GM18517 (cell line): ENCODE results near the gene SLC7A1.

Experiments used
- ATAC-seq: cut with Tn5 transposase; IDR thresholded peaks from one replicate; pipeline ENCODE4 v1.9.1; 2021; ENCODE audit warnings: mild to moderate bottlenecking, moderate library complexity; ENCODE audit not compliant: unreplicated experiment

SLC7A1 gene

GRCh38 chr13:29513002-29513980 is 82.2 kb downstream of the SLC7A1 start:
- ATAC-seq: no peak

GRCh38 chr13:29511980-29512379 is 83.5 kb downstream of the SLC7A1 start:
- ATAC-seq: no peak

- ATAC-seq: no peak
Measured at GRCh38 chr13:29511106-29511796, 84.2 kb downstream of the SLC7A1 start.

GRCh38 chr13:29510651-29511084 is 84.8 kb downstream of the SLC7A1 start:
- no peak for ATAC-seq

- no peak for ATAC-seq
Measured at GRCh38 chr13:29509999-29510589, 85.4 kb downstream of the SLC7A1 start.

GRCh38 chr13:29508876-29509252 is 86.6 kb downstream of the SLC7A1 start:
- ATAC-seq: no peak

GRCh38 chr13:29508130-29508875 is 87.2 kb downstream of the SLC7A1 start:
- peak; percentile 59 for ATAC-seq

- no peak for ATAC-seq
Measured at GRCh38 chr13:29507356-29507755, 88.1 kb downstream of the SLC7A1 start.

- no peak for ATAC-seq
Measured at GRCh38 chr13:29505950-29506349, 89.5 kb downstream of the SLC7A1 start.

- no peak for ATAC-seq
Measured at GRCh38 chr13:29505511-29505910, 90.0 kb downstream of the SLC7A1 start.

- no peak for ATAC-seq
Measured at GRCh38 chr13:29504691-29505090, 90.8 kb downstream of the SLC7A1 start.

- no peak for ATAC-seq
Measured at GRCh38 chr13:29503041-29503837, 92.2 kb downstream of the SLC7A1 start.

- ATAC-seq: no peak
Measured at GRCh38 chr13:29502391-29503008, 93.0 kb downstream of the SLC7A1 start.

- ATAC-seq: no peak
Measured at GRCh38 chr13:29501674-29502073, 93.8 kb downstream of the SLC7A1 start.

- ATAC-seq: no peak
Measured at GRCh38 chr13:29500386-29500785, 95.1 kb downstream of the SLC7A1 start.

- no peak for ATAC-seq
Measured at GRCh38 chr13:29499506-29500165, 95.9 kb downstream of the SLC7A1 start.

- no peak for ATAC-seq
Measured at GRCh38 chr13:29498426-29499040, 97.0 kb downstream of the SLC7A1 start.

- ATAC-seq: no peak
Measured at GRCh38 chr13:29497137-29497654, 98.3 kb downstream of the SLC7A1 start.
